Astrocyte (in vitro differentiated cells and primary cell): ENCODE data around the gene TDRD12. TPM values are rescaled to one million over a fixed set of nuclear protein-coding genes. Genes with fewer than 3 reads are reported as not detected.

Experiments
- DNase-seq: peaks from one replicate; pipeline ENCODE4 v3.0.0-alpha.2; 2010; ENCODE audit warnings: low read depth
- FAIRE-seq: peaks from 2 replicates; lab custom pipeline; 2011; peaks lifted over from hg19 to GRCh38; lab: Jason Lieb, UNC
- H2AFZ ChIP-seq: 2 replicates; pipeline ENCODE4 v1.6.0; 2012; ENCODE audit warnings: low read depth, low read length, inconsistent platforms
- H3K27ac ChIP-seq: 2 replicates; pipeline ENCODE4 v1.5.1; 2011; ENCODE audit warnings: low read depth, low read length, inconsistent platforms
- H3K27me3 ChIP-seq: 2 replicates; pipeline ENCODE4 v1.6.0; 2011; ENCODE audit warnings: low read length, inconsistent platforms; ENCODE audit not compliant: insufficient read depth
- H3K36me3 ChIP-seq: 2 replicates; pipeline ENCODE4 v1.5.1; 2011; ENCODE audit warnings: low read length, inconsistent platforms; ENCODE audit not compliant: insufficient read depth
- H3K4me1 ChIP-seq: 2 replicates; pipeline ENCODE4 v1.5.1; 2011; ENCODE audit warnings: low read length, inconsistent platforms; ENCODE audit not compliant: insufficient read depth
- H3K4me2 ChIP-seq: 2 replicates; pipeline ENCODE4 v1.6.0; 2012; ENCODE audit warnings: low read length, inconsistent platforms
- H3K4me3 ChIP-seq: 2 replicates; pipeline ENCODE4 v1.5.1; 2011; ENCODE audit warnings: low read depth, mild to moderate bottlenecking, low read length, inconsistent platforms; ENCODE audit not compliant: insufficient read depth
- H3K79me2 ChIP-seq: 2 replicates; pipeline ENCODE4 v1.6.0; 2012; ENCODE audit warnings: mild to moderate bottlenecking, low read length, inconsistent platforms; ENCODE audit not compliant: insufficient read depth
- H3K9ac ChIP-seq: 2 replicates; pipeline ENCODE4 v1.6.0; 2012; ENCODE audit warnings: mild to moderate bottlenecking, low read length, inconsistent platforms
- H3K9me3 ChIP-seq: 2 replicates; pipeline ENCODE4 v1.5.1; 2012; ENCODE audit warnings: low read depth, mild to moderate bottlenecking, low read length, inconsistent platforms; ENCODE audit not compliant: insufficient read depth
- H4K20me1 ChIP-seq: 2 replicates; pipeline ENCODE4 v1.6.0; 2012; ENCODE audit warnings: low read length, inconsistent platforms; ENCODE audit not compliant: insufficient read depth
- H3K27ac Mint-ChIP-seq: one replicate; pipeline ENCODE4 v1.8.0; 2021; ENCODE audit warnings: mild to moderate bottlenecking, mixed read lengths; ENCODE audit not compliant: unreplicated experiment
- H3K27me3 Mint-ChIP-seq: one replicate; pipeline ENCODE4 v1.8.0; 2021; ENCODE audit warnings: low read depth, mixed read lengths; ENCODE audit not compliant: unreplicated experiment
- H3K36me3 Mint-ChIP-seq: one replicate; pipeline ENCODE4 v1.8.0; 2021; ENCODE audit warnings: low read depth, mixed read lengths; ENCODE audit not compliant: unreplicated experiment
- H3K4me1 Mint-ChIP-seq: one replicate; pipeline ENCODE4 v1.8.0; 2021; ENCODE audit warnings: low read depth, mixed read lengths; ENCODE audit not compliant: unreplicated experiment
- H3K4me3 Mint-ChIP-seq: one replicate; pipeline ENCODE4 v1.8.0; 2021; ENCODE audit warnings: mild to moderate bottlenecking, moderate library complexity, mixed read lengths; ENCODE audit not compliant: unreplicated experiment
- H3K9me3 Mint-ChIP-seq: one replicate; pipeline ENCODE4 v1.8.0; 2021; ENCODE audit warnings: mild to moderate bottlenecking, mixed read lengths; ENCODE audit not compliant: unreplicated experiment
- CTCF ChIP-seq: IDR thresholded peaks from 2 replicates; pipeline ENCODE4 v1.5.1; 2011; ENCODE audit warnings: low read depth, mild to moderate bottlenecking, inconsistent platforms, low read length, moderate library complexity; ENCODE audit not compliant: insufficient read depth
- EZH2 ChIP-seq: IDR thresholded peaks from 2 replicates; pipeline ENCODE4 v1.6.1; 2012; ENCODE audit warnings: mild to moderate bottlenecking, low read length, inconsistent platforms; ENCODE audit not compliant: insufficient read depth
- total RNA-seq: library from RNA; stranded (reverse); gene quantifications from 2 replicates; pipeline ENCODE4 v1.2.1, GENCODE V29; 2021

The TDRD12 gene
- total RNA-seq, 1 donor from 2014 or later: not detected

DNA sequence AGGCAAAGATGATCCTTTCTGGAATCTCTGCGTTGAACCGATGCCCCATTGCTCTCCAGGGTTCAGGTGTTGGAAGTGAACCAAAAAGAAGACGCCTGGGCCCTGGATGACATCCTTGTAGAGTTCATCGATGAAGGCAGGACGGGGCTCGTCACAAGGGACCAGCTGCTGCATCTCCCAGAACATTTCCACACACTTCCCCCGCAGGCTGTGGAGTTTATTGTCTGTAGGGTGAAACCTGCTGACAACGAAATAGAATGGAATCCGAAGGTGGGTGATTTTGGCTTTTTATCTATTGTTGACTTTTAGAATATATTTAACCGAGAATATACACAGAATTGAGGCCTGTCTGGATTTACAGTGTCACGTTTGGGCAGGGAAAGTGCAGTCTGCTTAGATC is 91.6 kb downstream of the TDRD12 start:
- H3K9me3 Mint-ChIP-seq: no peaks in the 10 kb centered on the region
- no peak for TF ChIP-seq CTCF

GRCh38 chr19:32812036-32812435 is 92.5 kb downstream of the TDRD12 start:
- H3K4me1 Mint-ChIP-seq: no peaks in the 10 kb centered on the region
- no peak overlapping the region for H3K4me3 Mint-ChIP-seq
- Histone ChIP-seq H3K9me3 (peaks cover 3% of the 10 kb centered on the region), H3K4me3 (no peak overlapping the region), H3K4me1 (no peaks in the 10 kb centered on the region), H3K27me3 (no peaks in the 10 kb centered on the region), H3K27ac (no peak overlapping the region), H3K9ac (no peak overlapping the region), H3K36me3 (no peaks in the 10 kb centered on the region), H4K20me1 (no peaks in the 10 kb centered on the region), H3K4me2 (no peak overlapping the region), H2AFZ (no peak overlapping the region), H3K79me2 (no peaks in the 10 kb centered on the region)
- no peak for FAIRE-seq
- H3K27me3 Mint-ChIP-seq: peaks cover 34% of the 10 kb centered on the region
- no peaks in the 10 kb centered on the region for H3K36me3 Mint-ChIP-seq
- peaks cover 2% of the 10 kb centered on the region for H3K9me3 Mint-ChIP-seq
- TF ChIP-seq CTCF: no peak
- TF ChIP-seq EZH2: no peak
- no peak for DNase-seq
- H3K27ac Mint-ChIP-seq: no peak overlapping the region

More for the DNA sequence above, 91.6 kb downstream of the TDRD12 start:
- no peak overlapping the region for H3K27ac Mint-ChIP-seq
- no peaks in the 10 kb centered on the region for H3K4me1 Mint-ChIP-seq
- Histone ChIP-seq H4K20me1 (no peaks in the 10 kb centered on the region), H3K79me2 (no peaks in the 10 kb centered on the region), H2AFZ (no peak overlapping the region), H3K4me1 (no peaks in the 10 kb centered on the region), H3K9ac (no peak overlapping the region), H3K27ac (no peak overlapping the region), H3K27me3 (no peaks in the 10 kb centered on the region), H3K36me3 (no peaks in the 10 kb centered on the region), H3K9me3 (peaks cover 3% of the 10 kb centered on the region), H3K4me3 (no peak overlapping the region), H3K4me2 (no peak overlapping the region)
- H3K4me3 Mint-ChIP-seq: no peak overlapping the region
- peaks cover 28% of the 10 kb centered on the region for H3K27me3 Mint-ChIP-seq
- FAIRE-seq (no peak), DNase-seq (no peak)
- H3K36me3 Mint-ChIP-seq: no peaks in the 10 kb centered on the region

DNA sequence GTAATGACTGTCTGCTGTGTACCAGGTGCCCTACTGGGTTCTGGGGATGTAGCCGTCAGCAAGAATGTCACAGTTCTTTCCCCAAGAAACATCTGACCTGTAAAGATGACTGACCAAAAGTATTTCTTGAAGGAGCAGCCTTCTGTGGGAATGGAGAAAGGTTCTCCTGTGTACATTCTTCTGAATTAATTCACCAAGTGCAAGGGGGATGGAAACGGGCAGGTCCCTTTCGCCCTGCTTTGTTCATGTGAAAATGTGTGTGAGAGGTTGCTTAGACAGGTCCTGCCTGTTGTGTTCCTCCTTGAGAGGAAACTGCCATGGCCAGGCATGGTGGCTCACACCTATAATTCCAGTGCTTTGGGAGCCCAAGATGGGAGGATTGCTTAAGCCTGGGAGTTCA is 93.0 kb downstream of the TDRD12 start:
- Histone ChIP-seq H3K36me3 (no peaks in the 10 kb centered on the region), H2AFZ (no peak overlapping the region), H4K20me1 (no peaks in the 10 kb centered on the region), H3K9ac (no peak overlapping the region), H3K4me2 (no peak overlapping the region), H3K4me1 (no peaks in the 10 kb centered on the region), H3K27ac (no peak overlapping the region), H3K4me3 (no peak overlapping the region), H3K79me2 (no peaks in the 10 kb centered on the region), H3K27me3 (no peaks in the 10 kb centered on the region), H3K9me3 (peaks cover 3% of the 10 kb centered on the region)
- Mint-ChIP-seq H3K27me3 (peaks cover 38% of the 10 kb centered on the region), H3K4me3 (no peak overlapping the region), H3K4me1 (no peaks in the 10 kb centered on the region), H3K9me3 (peaks cover 2% of the 10 kb centered on the region), H3K27ac (no peak overlapping the region), H3K36me3 (no peaks in the 10 kb centered on the region)
- DNase-seq: no peak
- FAIRE-seq: no peak
- TF ChIP-seq EZH2 (no peak), CTCF (no peak)
